Measurements from ENCODE around the gene KRTAP3-3.
A peak's percentile ranks its signal among the peaks of the same experiment; 100 is the strongest.

KRTAP3-3 gene

DNA sequence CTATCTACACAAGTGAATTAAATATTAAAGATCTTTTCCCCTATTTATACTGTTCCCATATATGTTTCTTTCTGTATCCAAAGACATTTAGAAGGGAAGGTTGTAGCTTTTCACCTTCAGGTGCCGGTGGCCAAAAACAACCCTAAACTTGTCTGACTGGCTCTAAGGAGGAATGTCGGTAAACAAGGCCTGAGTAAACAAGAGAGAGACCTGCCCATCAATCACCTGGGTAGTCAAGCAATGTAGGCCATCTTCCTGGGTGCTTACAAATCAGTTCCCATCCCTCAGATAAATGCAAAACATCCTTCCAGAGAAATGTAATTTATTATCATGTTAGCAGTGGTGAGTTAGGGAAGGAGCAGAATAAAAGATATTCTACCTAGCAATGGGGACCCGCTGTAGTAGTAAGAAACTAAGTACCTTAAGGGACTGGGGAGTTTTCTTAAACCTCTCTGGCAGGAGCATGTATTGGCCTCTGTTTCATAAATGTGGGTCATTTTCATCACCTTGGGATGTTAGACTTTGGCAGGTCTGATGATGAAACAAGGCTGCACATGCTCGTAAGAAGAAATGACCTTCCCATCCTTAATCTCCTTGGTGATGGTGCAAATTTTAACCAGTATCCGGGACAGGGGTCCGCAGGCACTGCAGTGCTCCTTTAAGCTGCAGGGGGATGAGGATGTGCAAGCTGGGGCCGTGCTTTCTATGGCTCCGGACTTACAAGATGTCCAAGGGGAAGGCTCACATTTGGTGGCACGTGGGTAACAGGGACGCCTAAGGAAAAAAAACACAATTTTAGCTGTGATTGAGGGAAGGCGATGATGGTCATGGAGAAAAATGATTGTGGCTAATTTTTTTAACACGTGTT is 35.6 kb downstream of the KRTAP3-3 start:
- no peak for DNase-seq (ENCODE audit: low read depth)

GRCh38 chr17:40956401-40957254 is 37.3 kb downstream of the KRTAP3-3 start:
- peak; percentile 99 for DNase-seq (ENCODE audit: low read depth)

DNA sequence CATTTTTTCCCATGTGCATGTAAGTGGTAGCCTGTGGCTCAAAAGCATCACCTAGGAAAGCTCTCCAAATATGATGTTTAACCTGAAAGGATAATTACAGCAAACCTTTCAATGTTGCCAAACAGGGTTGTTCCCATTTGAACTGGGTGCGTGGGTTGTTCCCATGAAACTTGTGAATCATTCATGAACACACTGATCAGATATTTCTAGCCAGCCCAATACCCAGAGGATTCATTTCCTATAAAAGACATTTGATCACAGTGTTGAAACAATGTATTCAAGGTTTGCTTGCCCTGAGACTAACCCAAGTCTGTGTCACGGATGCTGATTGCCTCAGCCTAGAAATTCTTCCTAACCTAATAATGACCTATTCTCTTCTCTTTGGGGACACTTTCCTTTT is 40.1 kb downstream of the KRTAP3-3 start:
- DNase-seq (ENCODE audit: low read depth), result peak; percentile 98

- peak; percentile 91 for DNase-seq (ENCODE audit: low read depth)
These were observed 41.3 kb downstream of the KRTAP3-3 start for GRCh38 chr17:40952661-40953060.

DNA sequence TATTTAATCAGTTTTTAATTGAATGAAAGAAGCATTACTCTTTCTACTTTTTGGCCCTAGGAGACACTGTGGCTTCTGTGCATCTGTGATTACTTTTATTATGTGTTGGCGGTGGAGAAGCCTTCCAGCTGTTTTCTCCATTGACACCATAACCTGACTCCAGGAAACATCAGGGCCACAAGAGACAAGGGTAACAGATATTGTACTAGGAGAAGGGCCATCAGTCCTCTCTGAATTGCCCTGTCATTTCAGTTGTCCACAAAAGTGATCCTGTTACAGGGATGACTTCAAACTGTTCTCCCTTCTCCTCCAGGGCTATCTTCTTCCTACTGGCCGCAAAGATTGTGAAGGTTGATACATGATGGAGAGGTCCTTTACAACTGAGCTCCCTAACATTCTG is 41.8 kb downstream of the KRTAP3-3 start:
- DNase-seq (ENCODE audit: low read depth), result no peak

- no peak for DNase-seq (ENCODE audit: low read depth)
These were observed 42.8 kb downstream of the KRTAP3-3 start for GRCh38 chr17:40951011-40951622.

GRCh38 chr17:40950176-40950575 is 43.8 kb downstream of the KRTAP3-3 start:
- DNase-seq (ENCODE audit: low read depth), result no peak

GRCh38 chr17:40949418-40949817 is 44.5 kb downstream of the KRTAP3-3 start:
- no peak for DNase-seq (ENCODE audit: low read depth)

DNA sequence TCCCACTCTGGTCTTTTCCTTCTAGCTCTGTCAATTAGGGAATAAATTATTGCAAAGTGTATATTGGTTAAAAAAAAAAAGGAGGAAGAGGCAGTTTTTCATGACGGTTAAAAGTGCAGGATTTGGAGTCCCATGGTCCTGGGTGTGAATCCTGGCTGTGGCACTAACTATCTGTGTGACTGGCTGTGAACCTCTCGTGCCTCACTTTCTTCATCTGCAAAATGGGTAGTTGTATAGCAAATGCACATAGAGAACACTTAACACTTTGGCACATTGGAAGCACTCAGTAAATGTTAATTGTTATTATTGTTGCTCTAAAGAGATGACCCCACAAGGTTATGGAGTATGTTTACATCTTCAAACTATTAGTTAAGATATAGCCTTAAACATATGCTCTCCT is 46.0 kb downstream of the KRTAP3-3 start:
- no peak for DNase-seq (ENCODE audit: low read depth)

DNA sequence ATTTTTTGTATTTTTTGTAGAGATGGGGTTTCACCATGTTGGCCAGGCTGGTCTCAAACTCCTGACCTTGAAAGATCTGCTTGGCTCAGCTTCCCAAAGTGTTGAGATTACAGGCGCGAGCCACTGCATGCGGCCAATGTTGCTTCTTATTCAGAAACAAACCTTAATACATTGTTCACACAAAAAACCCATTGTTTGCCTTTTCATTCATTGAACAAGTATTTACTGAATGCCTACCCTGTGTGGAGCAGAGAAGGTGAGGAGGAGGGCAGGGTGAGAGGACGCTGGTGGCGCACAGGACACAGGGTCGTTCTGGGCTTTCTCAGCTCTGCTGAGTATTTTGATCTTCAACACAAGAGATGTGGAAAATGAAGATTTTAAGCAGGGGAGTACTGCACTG is 48.5 kb downstream of the KRTAP3-3 start:
- no peak for DNase-seq (ENCODE audit: low read depth)

DNA sequence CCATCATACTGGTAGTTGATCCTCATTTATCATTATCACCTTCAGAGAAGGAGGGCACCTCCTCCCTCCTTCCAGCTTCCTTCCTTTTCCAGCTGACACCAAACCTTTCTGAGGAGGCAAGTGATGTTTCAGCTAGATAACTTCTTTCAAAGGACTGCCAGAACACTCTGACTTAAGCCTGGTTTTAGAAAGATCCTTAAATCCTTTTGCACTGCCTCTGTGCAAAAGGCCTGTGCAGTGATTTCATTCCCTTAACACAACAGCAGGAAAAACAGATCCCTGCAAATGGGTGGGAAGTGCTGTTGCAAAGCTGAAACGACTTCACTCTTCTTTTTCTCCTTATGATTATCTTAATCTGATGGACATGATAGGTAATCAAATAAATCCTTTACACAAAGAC is 49.4 kb downstream of the KRTAP3-3 start:
- no peak for DNase-seq (ENCODE audit: low read depth)

All from non-pigmented ciliary epithelial cell (primary cell).